HG02938 (cell line): ENCODE data around the gene TEDC1.
A peak's percentile ranks its signal among the peaks of the same experiment; 100 is the strongest.

Experiments
- ATAC-seq: cut with Tn5 transposase; IDR thresholded peaks from one replicate; pipeline ENCODE4 v1.9.1; 2021; ENCODE audit warnings: mild to moderate bottlenecking, moderate library complexity; ENCODE audit not compliant: unreplicated experiment

The TEDC1 gene

DNA sequence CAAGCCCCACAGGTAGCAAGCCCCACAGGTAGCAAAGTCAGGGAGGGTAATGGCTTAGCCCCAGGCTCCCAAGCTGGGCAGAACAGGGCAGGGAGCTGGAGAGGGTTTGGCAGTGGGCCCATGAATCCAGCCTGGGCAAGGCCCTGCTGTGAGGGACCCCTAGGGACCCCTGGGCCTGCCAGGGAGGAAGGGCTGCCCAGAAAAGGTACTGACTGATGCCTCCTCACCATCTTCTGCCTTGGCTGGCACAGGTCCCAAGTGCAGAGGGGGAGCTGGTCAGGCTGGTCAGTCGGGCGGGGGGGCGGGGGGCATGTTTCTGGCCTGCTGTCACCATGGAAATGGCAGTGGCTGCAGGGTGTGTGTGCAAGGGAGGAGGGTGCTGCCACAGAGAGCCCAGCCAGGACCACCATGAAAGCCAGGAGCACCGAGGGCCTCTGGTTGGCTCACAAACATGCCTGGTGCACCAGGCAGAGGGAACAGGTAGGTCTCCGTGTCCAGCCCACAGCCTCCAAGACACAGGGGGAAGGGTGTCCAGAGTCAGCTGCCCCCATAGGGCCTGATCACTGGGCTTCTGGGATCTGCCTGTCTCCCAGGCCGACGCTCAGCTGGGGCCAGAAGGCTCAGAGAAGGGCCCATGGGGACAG lies 17.9 kb upstream of the TEDC1 start:
- ATAC-seq: no peak

DNA sequence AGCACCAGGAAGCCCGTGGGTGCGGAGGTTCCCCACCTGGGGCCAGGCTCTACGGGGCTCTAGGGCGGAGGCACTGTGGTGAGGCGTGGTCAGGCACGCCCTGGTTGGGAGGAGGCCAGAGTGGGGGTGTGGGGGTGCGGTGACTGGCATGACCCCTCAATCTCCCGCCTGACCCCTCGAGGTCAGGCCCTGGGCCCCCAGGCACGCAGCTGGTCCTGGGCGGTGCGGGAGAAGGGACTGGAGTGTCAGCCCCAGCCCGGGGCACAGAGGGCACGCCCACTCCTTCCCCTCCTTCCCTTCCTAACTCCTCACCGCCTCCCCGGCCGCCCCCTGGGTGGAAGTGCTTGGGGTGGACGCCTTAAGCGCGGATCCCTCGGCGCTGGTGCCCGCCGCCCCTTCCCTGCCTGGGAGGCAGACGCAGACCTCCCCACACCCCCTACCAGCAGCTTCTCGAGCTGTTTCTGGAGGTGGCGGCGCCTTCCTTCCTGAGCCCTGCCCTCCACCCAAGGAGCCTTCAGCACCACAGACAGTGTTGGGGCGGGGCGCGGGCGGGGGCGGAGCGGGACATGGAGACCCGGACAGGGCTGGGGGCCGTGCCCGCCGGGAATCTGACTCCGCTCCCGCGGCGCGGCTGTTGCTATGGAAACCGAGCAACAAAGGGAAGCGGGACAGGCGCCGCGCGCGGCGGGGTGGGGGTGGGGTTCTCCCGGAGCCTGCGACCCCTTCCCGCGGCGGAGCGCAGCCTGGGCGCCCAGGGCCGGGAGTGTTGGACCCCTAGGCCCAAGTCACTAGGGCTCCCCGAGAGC lies 17.2 kb upstream of the TEDC1 start:
- ATAC-seq: no peak

GRCh38 chr14:105474483-105475268 lies 16.4 kb upstream of the TEDC1 start, which contains the start of gene CRIP2:
Gene CRIP2 (plus strand): TSS chr14:105474821. CDS start chr14:105474863, 42 bp downstream.
- no peak for ATAC-seq

DNA sequence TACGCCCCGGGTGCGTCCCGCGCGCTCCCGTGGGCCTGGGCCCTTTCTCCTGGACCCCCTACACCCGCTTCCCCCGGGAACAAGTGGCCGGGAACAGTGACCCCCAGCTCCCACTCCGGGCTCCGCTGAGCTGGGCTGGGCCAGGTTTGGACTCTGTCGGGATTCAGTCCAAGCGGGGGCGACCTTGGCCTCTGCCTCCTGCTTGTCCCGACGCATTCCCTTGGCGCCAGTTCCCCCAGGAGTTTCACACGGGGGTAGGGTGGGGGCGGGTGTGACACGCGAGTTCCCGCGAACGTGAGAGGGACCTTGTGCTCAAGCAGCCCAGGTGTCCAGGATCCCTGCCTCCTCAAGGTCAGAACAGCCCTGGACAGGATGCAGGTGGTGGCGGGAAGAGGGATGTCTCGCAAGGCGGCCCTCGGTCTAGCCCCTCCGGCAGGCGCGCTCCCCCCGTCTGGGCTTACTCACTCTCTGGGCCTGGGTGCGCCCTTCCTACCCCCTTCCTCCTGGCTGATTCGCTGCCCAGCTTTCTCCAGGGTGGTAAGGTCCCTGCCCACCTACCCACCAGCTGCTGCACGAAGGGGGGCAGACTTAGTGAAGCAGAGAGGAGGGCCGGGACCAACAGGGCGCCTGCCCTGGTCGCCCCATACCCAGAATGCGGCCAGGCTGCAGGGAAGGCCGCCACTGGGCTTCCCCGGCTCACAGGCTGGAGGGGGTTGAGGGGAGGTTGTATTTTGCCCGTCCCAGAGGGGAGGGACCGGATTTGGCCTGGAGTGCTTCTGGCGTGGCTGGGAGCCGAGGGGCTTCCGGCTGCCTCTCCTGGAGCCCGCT lies 15.6 kb upstream of the TEDC1 start:
- no peak for ATAC-seq

DNA sequence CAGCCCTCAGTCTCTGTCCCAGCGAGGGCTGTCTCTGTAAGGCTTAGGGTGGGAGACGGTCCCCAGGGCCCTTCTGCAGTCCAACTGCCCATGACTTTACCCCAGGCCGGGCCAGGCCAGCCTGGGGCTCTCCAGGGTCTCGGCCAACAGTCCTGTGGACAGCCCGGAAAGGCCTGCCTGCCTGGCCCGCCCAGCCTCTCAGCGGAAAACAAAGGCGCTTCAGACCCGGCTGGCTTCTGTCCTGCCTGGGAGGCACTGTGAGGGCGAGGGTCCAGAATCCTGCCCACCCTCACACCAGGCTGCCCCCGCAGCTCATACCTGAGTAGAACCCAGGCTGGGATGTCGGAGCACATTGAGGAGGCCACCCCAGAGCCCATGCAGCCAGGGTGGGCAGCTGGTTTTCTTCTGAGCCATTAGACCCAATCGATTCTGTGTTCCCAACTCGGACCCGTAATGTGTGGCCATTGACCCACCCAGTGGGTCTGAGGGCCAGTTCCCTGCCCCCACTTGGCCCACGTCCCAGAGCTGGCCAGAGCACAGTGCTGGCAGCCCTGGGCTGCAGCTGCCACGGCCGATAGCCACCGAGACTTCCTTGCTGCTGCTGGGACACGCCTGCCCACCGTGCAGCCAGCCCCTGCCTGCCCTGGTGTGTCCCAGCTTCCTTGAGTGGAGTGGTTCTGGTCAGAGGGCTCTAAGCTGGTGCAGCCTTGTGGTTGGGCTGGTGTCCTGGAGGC lies 14.8 kb upstream of the TEDC1 start:
- ATAC-seq: no peak

DNA sequence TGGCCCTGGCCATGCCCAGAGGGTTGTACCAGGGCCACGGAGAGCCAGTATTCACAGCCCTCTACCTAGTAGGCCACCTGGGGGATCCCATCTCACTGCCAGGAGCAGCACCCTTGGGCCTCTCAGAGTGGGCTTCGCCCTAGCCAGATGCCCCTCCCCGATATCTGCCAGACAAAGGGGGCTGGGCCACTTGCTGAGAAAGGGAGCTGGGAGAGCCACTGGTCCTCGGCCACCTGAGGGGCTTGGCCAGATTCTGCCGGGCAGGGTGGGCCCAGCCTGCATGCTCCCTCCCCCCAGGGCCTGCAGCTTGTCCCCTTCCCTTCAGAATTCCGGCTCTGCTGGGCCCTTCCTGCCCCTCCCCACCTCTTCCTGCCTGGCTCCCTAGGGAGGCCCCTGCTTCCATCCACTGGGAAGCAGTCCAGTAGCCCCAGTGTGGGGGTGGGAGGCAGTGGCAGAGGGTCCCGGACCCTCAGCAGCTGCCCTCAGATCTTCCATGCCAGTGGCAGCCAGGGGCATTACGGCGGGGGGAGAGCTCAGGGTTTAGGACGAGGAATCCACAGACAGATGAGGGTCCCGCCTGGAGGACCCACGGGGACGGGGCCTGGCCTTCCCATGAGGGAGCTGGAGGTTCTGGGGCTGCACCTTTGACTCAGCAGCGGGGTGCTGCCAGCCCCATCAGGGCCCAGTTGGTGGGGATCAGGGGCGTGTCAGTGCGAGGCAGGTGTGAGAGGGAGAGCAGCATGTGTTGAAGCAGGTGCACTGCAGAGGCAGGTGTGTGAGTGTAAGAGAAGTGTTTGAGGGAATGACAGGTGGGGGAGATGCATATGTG lies 14.0 kb upstream of the TEDC1 start:
- ATAC-seq: no peak

GRCh38 chr14:105477660-105478397 lies 13.2 kb upstream of the TEDC1 start:
- no peak for ATAC-seq

GRCh38 chr14:105478398-105479251 lies 12.4 kb upstream of the TEDC1 start:
- ATAC-seq: no peak

DNA sequence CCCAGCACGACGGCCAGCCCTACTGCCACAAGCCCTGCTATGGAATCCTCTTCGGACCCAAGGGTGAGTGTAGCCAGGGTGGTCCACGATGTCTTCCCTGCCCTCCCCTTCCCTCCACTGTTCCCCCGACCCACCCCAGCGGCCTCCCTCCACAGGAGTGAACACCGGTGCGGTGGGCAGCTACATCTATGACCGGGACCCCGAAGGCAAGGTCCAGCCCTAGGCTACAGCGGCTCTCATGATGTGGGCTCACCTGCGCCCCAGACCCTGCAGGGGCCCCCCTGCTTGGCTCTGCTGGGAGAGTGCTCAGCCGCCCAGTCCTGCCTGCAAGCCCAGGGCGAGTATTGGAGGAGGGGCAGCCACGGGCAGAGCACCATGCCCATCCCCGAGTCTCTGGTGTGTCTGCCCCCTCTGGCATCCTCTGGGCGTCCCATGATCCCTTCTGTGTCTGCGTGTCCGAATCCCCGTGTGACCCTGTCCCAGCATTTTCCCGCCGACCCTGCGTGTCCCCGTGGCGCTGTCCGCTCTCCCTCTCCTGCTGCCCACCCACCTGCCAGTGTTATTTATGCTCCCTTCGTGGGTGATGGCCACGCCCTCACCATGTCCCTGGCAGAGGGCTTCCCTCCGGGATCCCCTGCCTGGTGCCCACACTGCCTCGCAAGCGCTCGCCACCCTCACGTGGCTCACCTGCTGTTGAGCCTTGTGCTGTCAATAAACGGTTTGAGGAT lies 11.5 kb upstream of the TEDC1 start:
- no peak for ATAC-seq

DNA sequence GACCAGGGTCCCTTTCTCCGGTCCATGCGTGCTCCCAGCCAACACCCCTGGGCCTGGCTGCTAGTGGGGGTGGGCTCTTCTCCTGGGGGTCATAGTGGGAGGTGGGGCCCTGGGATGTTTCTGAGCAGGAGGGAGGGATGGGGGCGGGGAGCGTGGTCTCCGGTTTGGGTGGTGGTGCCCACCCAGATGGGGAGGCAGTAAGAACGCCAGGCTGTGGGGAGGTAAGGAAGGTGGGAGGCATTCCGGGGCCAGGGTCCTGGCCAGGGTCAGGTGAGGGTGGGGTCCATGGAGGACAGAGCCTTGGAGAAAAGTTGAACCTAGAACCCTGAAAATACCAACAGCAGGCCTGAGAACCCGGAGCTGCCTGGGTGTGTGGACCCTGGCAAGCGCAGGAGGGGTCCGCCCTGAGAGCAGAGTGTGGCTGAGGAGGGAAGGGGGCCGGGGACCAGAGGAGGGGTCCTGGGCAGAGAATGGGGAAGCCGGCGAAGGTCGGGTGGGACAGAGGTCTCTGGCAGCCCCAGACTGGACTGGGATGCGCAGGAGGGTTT lies 10.8 kb upstream of the TEDC1 start:
- no peak for ATAC-seq

DNA sequence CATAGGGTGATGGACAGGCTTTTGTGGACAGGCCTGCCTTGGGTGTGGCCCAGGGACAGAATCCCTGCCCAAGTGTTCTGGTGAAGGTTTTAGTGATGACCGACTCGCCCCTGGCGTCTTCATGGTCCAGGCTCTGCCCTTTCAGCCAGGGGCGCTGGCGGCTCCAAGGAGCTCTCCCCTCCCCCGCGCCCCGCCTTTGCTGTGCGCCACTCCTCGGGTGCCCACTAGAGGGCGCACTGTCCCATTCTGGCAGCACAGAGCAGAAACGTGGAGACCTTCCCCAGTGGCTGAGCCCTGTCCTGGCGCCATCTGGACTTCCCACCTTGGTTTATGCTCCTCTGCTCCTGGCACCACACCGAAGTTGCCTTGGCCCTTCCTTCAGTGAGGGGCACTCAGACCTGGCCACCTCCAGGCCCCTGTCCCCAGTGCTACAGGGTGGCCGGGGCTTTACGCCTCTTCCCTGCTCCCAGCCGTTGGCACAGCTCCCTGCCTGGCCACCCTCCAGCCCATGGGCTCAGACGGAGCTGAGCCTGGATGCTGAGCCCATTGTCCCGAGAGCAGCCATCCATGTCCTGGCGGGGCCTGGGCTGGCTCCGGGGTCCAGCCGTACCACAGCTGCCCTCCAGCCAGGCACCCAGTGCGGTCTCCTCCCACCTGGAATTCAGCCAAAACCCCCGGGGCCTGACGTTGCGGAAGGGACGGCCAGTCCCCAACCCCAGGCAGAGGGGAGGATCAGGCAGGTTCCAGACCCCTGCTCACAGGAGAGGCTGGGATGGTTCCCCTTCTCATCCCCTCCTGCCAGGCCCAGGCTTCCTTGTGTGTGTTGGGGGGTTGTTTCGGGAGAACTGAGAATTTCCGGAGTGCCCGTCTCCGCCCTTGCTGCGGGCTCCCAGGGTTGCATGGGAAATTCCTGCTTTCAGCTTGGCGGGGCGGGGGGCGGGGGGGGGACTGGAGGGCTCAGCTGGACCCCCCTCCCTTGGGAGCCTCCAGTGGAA lies 9.9 kb upstream of the TEDC1 start:
- ATAC-seq: peak; percentile 40

GRCh38 chr14:105481886-105482457 lies 9.1 kb upstream of the TEDC1 start:
- ATAC-seq: peak; percentile 58

DNA sequence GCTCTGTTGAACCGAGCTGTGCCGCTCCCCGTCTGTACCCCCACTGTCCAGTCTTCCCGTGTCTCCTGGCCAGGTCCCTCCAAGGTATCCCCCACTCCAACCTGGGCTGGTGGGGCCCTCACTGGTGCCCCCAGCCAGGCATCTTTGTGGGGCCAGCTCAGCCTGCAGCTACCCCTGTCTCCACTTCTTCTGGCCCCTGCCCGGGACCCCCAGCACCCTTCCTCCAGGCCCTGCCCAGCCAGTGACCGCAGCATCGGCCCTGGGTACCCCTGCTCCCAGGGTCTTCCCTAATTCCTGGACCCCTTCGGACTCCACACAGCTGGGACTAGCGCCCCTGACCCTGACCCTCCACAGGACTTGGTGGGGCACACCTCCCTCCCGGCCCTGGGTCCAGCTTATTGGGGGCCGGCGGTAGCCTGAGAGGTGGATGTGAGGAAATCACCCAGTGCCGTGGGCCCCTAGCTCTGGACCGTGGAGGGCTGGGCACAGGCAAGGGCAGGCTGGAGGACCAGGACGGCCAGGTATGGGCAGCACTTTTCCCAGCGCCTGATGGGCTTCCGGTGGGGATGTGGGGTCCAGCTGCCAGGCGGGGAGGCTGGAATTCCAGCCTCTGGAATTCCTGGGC lies 8.4 kb upstream of the TEDC1 start:
- no peak for ATAC-seq

GRCh38 chr14:105483300-105484068 lies 7.6 kb upstream of the TEDC1 start:
- ATAC-seq: no peak
